GM18951 (cell line): Measurements from ENCODE around the gene PSMD1.
"Not testable (repeated sequence)": the region's sequence is repeated elsewhere in the genome, so short reads cannot be mapped to it uniquely, and the experiment has no call there.

ENCODE experiments used
- POLR2A ChIP-seq: IDR thresholded peaks from 4 replicates; pipeline ENCODE4 v1.6.1; 2011; ENCODE audit warnings: mild to moderate bottlenecking; ENCODE audit not compliant: insufficient read length, insufficient read depth; ENCODE audit errors: extremely low read depth
- in situ Hi-C: fragments of 300-500 bp; cut with MboI; formaldehyde crosslinking; loops from one replicate; pipeline ENCODE4 v1.12.0; 2022; ENCODE audit warnings: low sequenced_read_pairs, mixed read lengths, inconsistent platforms; ENCODE audit not compliant: unreplicated experiment

PSMD1 gene

GRCh38 chr2:231018184-231018583 lies 38.5 kb upstream of the PSMD1 start:
- in situ Hi-C loops: no loop called here

GRCh38 chr2:231025059-231025458 lies 31.6 kb upstream of the PSMD1 start:
- in situ Hi-C loops: not testable (repeated sequence)

More at GRCh38 chr2:231018184-231018583, 38.5 kb upstream of the PSMD1 start:
- no peak for TF ChIP-seq POLR2A

- in situ Hi-C loops: no loop called here
- no peak for TF ChIP-seq POLR2A
Measured at GRCh38 chr2:231028889-231029288, 27.8 kb upstream of the PSMD1 start.

GRCh38 chr2:231029563-231029962 lies 27.1 kb upstream of the PSMD1 start:
- TF ChIP-seq POLR2A: no peak
- in situ Hi-C loops: no loop called here

- no peak for TF ChIP-seq POLR2A
- in situ Hi-C loops: no loop called here
Measured at GRCh38 chr2:231030725-231031124, 25.9 kb upstream of the PSMD1 start.

- TF ChIP-seq POLR2A: no peak
- in situ Hi-C loops: no loop called here
Measured at GRCh38 chr2:231032575-231033140, 24.0 kb upstream of the PSMD1 start.

GRCh38 chr2:231033147-231034132 lies 23.2 kb upstream of the PSMD1 start:
- in situ Hi-C loops: no loop called here
- no peak for TF ChIP-seq POLR2A

GRCh38 chr2:231034291-231034882 lies 22.3 kb upstream of the PSMD1 start:
- in situ Hi-C loops: no loop called here
- no peak for TF ChIP-seq POLR2A

- TF ChIP-seq POLR2A: no peak
- in situ Hi-C loops: no loop called here
Measured at GRCh38 chr2:231036131-231036530, 20.5 kb upstream of the PSMD1 start.

- in situ Hi-C loops: no loop called here
- no peak for TF ChIP-seq POLR2A
Measured at GRCh38 chr2:231036578-231037106, 20.0 kb upstream of the PSMD1 start.

- in situ Hi-C loops: no loop called here
- no peak for TF ChIP-seq POLR2A
Measured at GRCh38 chr2:231037202-231037730, 19.4 kb upstream of the PSMD1 start, which contains the start of gene C2orf72. Gene C2orf72 (plus strand): TSS chr2:231037523. CDS start chr2:231037566, 43 bp downstream.

- in situ Hi-C loops: no loop called here
- no peak for TF ChIP-seq POLR2A
Measured at GRCh38 chr2:231037731-231038482, 18.8 kb upstream of the PSMD1 start.

GRCh38 chr2:231038483-231039293 lies 18.0 kb upstream of the PSMD1 start:
- in situ Hi-C loops: no loop called here
- no peak for TF ChIP-seq POLR2A
